IPS-11a (cell line): ENCODE data around the gene ZFAND6.
"Not testable (repeated sequence)": the region's sequence is repeated elsewhere in the genome, so short reads cannot be mapped to it uniquely, and the experiment has no call there.

Source experiments
- H3K4me3 ChIP-seq: one replicate; pipeline ENCODE4 v1.5.1; 2013; ENCODE audit warnings: low read depth, low read length, control low read depth

ZFAND6 gene

GRCh38 chr15:80141916-80142598 lies 82.6 kb downstream of the ZFAND6 start:
- no peak overlapping the region for H3K4me3 ChIP-seq

- no peak overlapping the region for H3K4me3 ChIP-seq
These were observed 83.2 kb downstream of the ZFAND6 start for GRCh38 chr15:80142646-80143045.

DNA sequence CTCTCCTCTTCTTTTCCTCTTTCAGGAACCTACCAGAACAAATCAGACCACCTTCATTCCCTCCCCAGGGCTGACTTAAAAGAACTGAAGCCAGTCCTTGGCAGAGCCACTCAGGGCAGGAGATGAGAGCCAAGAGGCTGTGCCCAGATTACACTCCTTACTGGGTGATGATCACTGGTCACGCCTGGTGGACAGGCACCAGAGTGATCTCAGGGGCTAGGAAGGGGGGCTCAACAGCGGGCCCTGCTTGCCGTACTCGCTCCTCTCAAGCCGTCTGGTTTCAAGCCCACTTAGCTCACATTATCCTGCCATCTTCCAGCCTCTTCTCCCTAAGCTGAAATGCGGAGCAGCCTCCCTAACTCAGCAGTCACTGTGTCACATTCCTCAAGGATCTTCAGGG lies 91.7 kb downstream of the ZFAND6 start:
- H3K4me3 ChIP-seq: no peak overlapping the region

DNA sequence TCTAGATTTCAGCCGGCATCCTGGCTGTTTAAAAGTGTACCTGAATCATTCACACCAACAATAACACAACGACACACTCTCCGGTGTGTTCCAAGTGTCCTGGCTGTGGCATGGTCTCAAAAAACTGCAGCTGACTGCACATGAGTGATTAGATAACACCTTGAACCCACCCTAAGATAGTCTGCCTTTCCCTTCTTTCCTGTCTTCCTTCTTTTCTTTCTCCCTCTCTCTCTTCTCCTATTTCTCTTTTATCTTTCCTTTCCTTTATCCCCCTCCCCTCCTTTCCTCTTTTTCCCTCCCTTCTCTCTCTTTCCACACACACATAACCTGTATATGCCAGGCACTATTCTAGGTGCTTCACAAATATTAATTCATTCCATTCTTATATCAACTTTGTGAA lies 92.1 kb downstream of the ZFAND6 start:
- H3K4me3 ChIP-seq: peak overlapping the region; percentile 65

GRCh38 chr15:80152180-80152895 lies 92.9 kb downstream of the ZFAND6 start:
- peak overlapping the region; percentile 81 for H3K4me3 ChIP-seq

- peak within 1 kb of the TSS; percentile 81 for H3K4me3 ChIP-seq
These were observed 93.7 kb downstream of the ZFAND6 start, which contains the start of gene FAH for GRCh38 chr15:80152896-80153876. TSS of gene FAH (plus strand) at chr15:80152999. CDS start at chr15:80153055, 56 bp downstream.

DNA sequence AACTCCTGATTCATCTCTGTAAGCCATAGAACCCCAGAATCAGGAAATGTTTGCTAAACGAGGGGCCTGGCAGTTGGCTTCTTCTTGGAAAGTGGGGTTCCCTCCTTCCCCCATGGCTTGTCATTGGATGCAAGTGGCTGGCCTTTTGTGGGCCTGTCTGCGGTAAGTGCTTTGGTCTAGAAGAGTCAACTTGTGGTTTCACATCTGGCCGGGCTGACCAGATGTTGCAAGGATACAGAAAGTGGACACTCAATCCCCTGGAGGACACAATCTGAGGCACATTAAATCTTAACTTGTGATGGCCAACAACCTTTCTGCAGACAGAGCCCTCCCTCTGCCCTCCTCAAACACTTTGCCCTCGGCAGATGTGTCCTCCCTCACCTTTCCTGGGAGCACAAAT lies 94.4 kb downstream of the ZFAND6 start:
- H3K4me3 ChIP-seq: no peak overlapping the region

GRCh38 chr15:80154336-80154735 lies 94.9 kb downstream of the ZFAND6 start:
- no peak overlapping the region for H3K4me3 ChIP-seq

DNA sequence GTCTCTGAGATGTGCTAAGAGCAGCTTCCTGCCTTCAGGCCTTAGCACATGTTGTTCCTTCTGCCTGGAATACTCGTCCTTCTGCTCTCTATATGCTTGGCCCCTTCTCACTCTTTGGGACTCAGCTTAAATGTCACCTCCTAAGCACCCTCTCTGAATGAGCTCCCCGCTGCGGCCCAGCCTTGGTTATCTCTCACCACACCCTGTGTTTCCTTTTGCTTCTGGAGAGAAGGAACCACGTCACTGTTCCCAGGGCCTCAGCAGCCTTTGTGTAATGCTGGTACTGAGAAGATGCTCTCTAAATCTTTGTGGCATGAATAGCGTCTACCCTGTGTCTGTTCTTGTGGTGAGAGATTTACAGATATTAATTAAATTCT lies 95.5 kb downstream of the ZFAND6 start:
- H3K4me3 ChIP-seq: no peak overlapping the region

DNA sequence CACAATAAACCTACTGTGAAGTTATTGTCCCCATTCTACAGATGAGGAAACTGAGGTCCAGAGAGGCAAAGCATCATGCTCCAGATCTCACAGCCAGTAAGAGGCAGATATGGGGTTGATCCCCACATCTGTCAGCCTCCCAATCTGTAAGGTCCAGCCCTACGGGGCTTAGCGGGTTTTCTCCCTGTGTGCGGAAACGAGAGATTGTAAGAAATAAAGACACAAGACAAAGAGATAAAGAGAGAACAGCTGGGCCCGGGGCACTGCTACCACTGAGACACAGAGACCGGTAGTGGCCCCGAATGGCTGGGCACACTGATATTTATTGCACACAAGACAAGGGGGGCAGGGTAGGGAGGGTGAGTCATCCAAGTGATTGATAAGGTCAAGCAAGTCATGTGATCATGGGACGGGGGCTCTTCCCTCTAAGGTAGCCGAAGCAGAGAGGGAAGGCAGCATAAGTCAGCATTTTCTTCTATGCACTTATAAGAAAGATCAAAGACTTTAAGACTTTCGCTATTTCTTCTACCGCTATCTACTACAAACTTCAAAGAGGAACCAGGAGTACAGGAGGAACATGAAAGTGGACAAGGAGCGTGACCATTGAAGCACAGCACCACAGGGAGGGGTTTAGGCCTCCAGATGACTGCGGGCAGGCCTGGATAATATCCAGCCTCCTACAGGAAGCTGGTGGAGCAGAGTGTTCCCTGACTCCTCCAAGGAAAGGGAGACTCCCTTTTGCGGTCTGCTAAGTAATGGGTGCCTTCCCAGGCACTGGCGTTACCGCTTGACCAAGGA lies 96.1 kb downstream of the ZFAND6 start:
- H3K4me3 ChIP-seq: not testable (repeated sequence)

GRCh38 chr15:80156176-80156720 lies 96.8 kb downstream of the ZFAND6 start:
- H3K4me3 ChIP-seq: no peak overlapping the region

GRCh38 chr15:80157215-80157614 lies 97.7 kb downstream of the ZFAND6 start:
- no peak overlapping the region for H3K4me3 ChIP-seq

GRCh38 chr15:80159301-80159700 lies 99.8 kb downstream of the ZFAND6 start:
- H3K4me3 ChIP-seq: no peak overlapping the region

DNA sequence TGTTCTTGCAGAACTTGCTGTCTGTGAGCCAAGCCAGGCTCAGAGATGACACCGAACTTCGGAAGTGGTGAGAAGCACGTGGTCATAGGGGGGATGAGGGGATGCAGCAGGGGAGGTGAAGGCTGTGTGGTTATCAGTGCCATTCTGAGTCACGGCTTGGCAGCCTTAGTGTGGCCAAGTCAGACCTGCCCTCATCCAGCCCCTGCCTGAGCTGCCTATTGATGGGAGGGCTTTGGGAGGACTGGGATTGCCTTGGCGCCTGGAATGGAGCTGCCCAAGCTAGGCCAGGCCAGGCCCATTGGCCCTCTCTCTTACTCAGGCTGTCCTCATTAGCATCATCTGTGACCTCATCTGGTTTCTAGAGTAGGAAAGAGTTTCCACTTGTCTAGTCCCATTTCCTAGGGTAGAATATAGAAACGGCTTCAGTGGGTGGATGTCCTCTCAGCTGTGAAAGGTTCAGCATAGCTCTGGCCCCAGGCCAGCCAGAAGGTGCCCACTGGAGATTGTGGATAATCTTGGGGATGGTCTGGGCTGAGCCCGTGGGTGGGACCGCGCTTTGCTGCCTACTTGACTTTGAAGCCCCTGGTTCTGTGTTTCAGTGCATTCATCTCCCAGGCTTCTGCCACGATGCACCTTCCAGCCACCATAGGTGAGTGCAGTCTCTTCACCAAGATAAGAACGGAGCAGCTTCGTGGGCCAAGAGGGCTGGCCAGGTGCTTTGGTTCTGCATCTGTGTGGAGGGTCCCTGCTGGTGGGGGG lies 100.5 kb downstream of the ZFAND6 start:
- no peak overlapping the region for H3K4me3 ChIP-seq

DNA sequence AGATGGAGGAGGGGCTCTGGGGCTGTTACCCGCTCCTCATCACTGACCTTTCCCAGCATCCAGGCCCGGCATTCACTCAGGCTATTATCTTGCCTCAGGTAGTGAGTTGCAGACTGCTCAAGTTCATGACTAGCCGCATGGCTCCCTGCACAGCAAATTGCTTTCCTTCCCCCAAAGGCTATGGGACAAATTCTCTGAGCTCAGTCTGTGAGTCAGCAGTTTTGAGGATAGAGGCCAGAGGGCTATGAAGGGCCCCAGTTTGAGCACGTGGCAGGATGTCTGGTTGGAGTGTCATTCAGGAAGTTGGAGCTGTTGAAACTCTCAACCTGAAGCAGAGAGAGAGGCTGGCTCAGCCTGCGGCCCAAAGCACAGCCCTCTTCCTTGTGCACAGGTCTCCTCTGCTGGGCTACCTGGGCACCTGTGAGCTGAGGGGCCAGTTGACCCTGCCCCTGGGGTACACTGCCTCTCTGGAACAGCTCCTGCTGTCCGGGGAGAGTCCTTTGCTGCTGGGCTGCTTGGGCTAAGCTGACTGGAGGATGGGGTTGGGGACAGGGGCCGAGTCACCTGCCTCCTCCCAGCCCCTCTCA lies 101.2 kb downstream of the ZFAND6 start:
- H3K4me3 ChIP-seq: no peak overlapping the region

DNA sequence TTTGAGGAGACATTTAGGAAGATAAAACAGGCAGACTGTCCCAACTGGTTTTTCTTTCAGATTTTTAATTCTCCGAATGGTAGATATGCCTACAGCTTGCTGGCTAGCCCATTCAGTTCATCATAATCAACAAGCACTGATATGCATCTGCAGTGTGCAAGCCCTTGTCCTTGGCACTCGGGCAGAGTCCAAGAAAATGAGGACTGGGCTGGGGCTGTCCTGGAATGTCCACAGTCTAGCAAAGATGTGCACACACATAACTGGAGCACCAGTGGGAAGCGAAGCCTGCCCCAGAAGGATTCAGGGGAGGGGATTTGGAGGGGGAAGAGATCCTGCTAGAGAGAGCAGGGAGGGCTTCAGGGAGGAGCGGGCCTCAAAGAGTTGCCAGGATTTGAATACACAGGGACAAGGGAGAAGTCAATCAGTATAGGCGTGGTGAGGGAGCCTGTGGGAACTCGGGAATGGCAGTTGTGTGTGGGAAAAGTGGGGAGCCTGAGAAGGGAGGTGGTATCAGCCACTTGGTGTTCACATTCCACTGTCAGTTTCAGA lies 102.1 kb downstream of the ZFAND6 start:
- H3K4me3 ChIP-seq: no peak overlapping the region

GRCh38 chr15:80162059-80162554 lies 102.6 kb downstream of the ZFAND6 start:
- H3K4me3 ChIP-seq: no peak overlapping the region

GRCh38 chr15:80163217-80163616 lies 103.7 kb downstream of the ZFAND6 start:
- H3K4me3 ChIP-seq: no peak overlapping the region

- no peak overlapping the region for H3K4me3 ChIP-seq
These were observed 104.4 kb downstream of the ZFAND6 start for GRCh38 chr15:80163897-80164296.
